Fibroblast of lung (primary cell): Measurements from ENCODE around the gene ZNF575. TPM values are rescaled to one million over a fixed set of nuclear protein-coding genes. Genes with fewer than 3 reads are reported as not detected.

Experiments
- DNase-seq, 2 donors: peaks; one replicate each; pipeline versions ENCODE4 v3.0.0 to v3.0.0-alpha.2; 2010; ENCODE audit warnings: low read depth in 2 of 2
- H2AFZ ChIP-seq: 2 replicates; pipeline ENCODE4 v1.5.1; 2012; ENCODE audit warnings: low read length, control low read depth, inconsistent platforms
- H3K27ac ChIP-seq: 2 replicates; pipeline ENCODE4 v1.5.1; 2011; ENCODE audit warnings: low read length, control low read depth; ENCODE audit not compliant: insufficient read depth
- H3K27me3 ChIP-seq: 2 replicates; pipeline ENCODE4 v1.5.1; 2011; ENCODE audit warnings: mild to moderate bottlenecking, low read length; ENCODE audit not compliant: control insufficient read depth, insufficient read depth
- H3K36me3 ChIP-seq: 2 replicates; pipeline ENCODE4 v1.5.1; 2011; ENCODE audit warnings: low read length; ENCODE audit not compliant: control insufficient read depth, insufficient read depth
- H3K4me1 ChIP-seq: 2 replicates; pipeline ENCODE4 v1.5.1; 2011; ENCODE audit warnings: low read length; ENCODE audit not compliant: control insufficient read depth, insufficient read depth; ENCODE audit errors: extremely low read depth
- H3K4me2 ChIP-seq: 2 replicates; pipeline ENCODE4 v1.5.1; 2011; ENCODE audit warnings: low read length, control low read depth; ENCODE audit not compliant: insufficient read depth; ENCODE audit errors: extremely low read depth
- H3K4me3 ChIP-seq, 4 experiments: fragments of 200-600 bp in 1 of 4; sonication (generic) in 1 of 4; replicated peaks in 1 of 4; 2 replicates each; pipeline ENCODE4 v1.5.1; 2011 to 2016; ENCODE audit warnings: low read length in 4 of 4, low read depth in 3 of 4, mild to moderate bottlenecking in 3 of 4, control low read depth in 2 of 4, inconsistent platforms in 1 of 4, mixed read lengths in 1 of 4; ENCODE audit not compliant: insufficient read depth in 1 of 4; ENCODE audit errors: control extremely low read depth in 1 of 4
- H3K79me2 ChIP-seq: 2 replicates; pipeline ENCODE4 v1.5.1; 2012; ENCODE audit warnings: mild to moderate bottlenecking, low read length, inconsistent platforms; ENCODE audit not compliant: control insufficient read depth, insufficient read depth
- H3K9ac ChIP-seq: 2 replicates; pipeline ENCODE4 v1.5.1; 2011; ENCODE audit warnings: mild to moderate bottlenecking, low read length, control low read depth; ENCODE audit not compliant: insufficient read depth
- H3K9me3 ChIP-seq: 2 replicates; pipeline ENCODE4 v1.5.1; 2012; ENCODE audit warnings: low read depth, low read length; ENCODE audit not compliant: control insufficient read depth, insufficient read depth
- H4K20me1 ChIP-seq: 2 replicates; pipeline ENCODE4 v1.5.1; 2011; ENCODE audit warnings: low read length; ENCODE audit not compliant: control insufficient read depth, insufficient read depth; ENCODE audit errors: extremely low read depth
- EZH2 ChIP-seq: IDR thresholded peaks from 2 replicates; pipeline ENCODE4 v1.5.1; 2012; ENCODE audit warnings: low read length, control low read depth, mild to moderate bottlenecking; ENCODE audit errors: missing control alignments
- polyA plus RNA-seq, 2 donors: library from polyadenylated mRNA; depleted of rRNA in 1 of 2; stranded (reverse) in 1 of 2; unstranded in 1 of 2; fragments of >200 nt; gene quantifications; 2 replicates each; pipeline ENCODE4 v1.2.1, GENCODE V29; 2011 to 2012; ENCODE audit warnings: missing spikeins in 1 of 2
- total RNA-seq: library from RNA; depleted of rRNA; stranded (reverse); fragments of >200 nt; gene quantifications from 2 replicates; pipeline ENCODE4 v1.2.1, GENCODE V29; 2014
- TF ChIP-seq, protein P1 (sequence below), 2 donors: IDR thresholded peaks in 1 of 2; conservative IDR thresholded peaks in 1 of 2; 1 replicate in 1 of 2; 2 replicates in 1 of 2; pipeline ENCODE4 v1.5.1; 2011 to 2012; ENCODE audit warnings: low read length in 2 of 2, control low read depth in 1 of 2, inconsistent platforms in 1 of 2, low read depth in 1 of 2, mild to moderate bottlenecking in 1 of 2

Gene ZNF575
- total and polyA plus RNA-seq, 2 donors (not counting 1 experiment from before 2014, with no cell fraction given) = 0.27 to 0.33 TPM

DNA sequence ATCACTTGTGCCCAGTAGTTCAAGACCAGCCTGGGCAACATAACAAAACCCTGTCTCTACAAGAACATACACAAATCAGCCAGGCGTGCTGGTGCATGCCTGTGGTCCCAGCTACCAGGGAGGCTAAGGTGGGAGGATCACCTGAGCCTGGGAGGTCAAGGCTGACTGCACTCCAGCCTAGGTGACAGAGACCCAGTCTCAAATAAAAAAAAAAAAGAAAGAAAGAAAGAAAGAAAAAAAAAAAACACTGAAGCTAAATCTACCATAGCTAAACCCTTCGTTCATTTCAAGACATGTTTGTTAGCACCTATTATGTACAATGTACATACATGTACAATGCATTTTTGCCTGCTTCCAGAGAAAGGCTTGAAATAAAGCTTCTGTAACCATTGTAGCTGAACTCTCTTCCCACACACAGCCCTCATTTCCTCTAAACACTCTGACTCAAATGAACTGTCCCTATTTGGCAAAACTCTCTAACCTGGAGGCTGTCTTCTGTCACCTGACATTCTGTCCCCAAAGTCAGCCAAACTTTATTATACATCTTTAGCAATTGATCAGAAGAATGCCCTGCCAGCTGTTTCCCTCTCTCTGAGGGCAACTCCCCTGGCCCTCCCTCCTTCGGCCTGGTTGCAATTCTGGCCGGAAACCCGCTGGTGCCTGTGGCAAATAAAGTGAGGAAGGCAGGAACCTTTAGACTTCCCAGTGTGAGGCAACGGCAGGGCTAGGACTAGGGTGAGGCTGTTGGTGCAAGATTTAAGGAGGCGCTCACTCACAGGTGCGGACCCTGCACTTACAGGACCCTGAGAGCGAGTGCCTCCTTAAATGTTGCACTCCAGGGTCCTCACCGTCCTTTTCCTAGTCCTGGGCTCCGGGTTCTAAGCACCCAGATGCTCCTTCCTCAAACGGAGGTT, 7.8 kb upstream of the ZNF575 start:
- Histone ChIP-seq H2AFZ (peak overlapping the region; percentile 15), H3K4me1 (no peaks in the 10 kb centered on the region), H4K20me1 (no peaks in the 10 kb centered on the region), H3K9ac (peak overlapping the region; percentile 73), H3K4me2 (peak overlapping the region; percentile 86), H3K4me3 (peak overlapping the region; percentile 82 to 90 (median 88)), H3K27ac (peak overlapping the region; percentile 75), H3K9me3 (no peaks in the 10 kb centered on the region), H3K27me3 (no peaks in the 10 kb centered on the region), H3K79me2 (peaks cover 28% of the 10 kb centered on the region), H3K36me3 (no peaks in the 10 kb centered on the region)
- TF ChIP-seq, protein P1, sequence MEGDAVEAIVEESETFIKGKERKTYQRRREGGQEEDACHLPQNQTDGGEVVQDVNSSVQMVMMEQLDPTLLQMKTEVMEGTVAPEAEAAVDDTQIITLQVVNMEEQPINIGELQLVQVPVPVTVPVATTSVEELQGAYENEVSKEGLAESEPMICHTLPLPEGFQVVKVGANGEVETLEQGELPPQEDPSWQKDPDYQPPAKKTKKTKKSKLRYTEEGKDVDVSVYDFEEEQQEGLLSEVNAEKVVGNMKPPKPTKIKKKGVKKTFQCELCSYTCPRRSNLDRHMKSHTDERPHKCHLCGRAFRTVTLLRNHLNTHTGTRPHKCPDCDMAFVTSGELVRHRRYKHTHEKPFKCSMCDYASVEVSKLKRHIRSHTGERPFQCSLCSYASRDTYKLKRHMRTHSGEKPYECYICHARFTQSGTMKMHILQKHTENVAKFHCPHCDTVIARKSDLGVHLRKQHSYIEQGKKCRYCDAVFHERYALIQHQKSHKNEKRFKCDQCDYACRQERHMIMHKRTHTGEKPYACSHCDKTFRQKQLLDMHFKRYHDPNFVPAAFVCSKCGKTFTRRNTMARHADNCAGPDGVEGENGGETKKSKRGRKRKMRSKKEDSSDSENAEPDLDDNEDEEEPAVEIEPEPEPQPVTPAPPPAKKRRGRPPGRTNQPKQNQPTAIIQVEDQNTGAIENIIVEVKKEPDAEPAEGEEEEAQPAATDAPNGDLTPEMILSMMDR (conservative IDR thresholded peaks at IDR 0.05 in 1 of 2, IDR thresholded peaks at IDR 0.05 in 1 of 2; ENCODE audit: low read depth in 1 of 2, low read length in 2 of 2) = no peak
- DNase-seq = peak; percentile 41 to 54

DNA sequence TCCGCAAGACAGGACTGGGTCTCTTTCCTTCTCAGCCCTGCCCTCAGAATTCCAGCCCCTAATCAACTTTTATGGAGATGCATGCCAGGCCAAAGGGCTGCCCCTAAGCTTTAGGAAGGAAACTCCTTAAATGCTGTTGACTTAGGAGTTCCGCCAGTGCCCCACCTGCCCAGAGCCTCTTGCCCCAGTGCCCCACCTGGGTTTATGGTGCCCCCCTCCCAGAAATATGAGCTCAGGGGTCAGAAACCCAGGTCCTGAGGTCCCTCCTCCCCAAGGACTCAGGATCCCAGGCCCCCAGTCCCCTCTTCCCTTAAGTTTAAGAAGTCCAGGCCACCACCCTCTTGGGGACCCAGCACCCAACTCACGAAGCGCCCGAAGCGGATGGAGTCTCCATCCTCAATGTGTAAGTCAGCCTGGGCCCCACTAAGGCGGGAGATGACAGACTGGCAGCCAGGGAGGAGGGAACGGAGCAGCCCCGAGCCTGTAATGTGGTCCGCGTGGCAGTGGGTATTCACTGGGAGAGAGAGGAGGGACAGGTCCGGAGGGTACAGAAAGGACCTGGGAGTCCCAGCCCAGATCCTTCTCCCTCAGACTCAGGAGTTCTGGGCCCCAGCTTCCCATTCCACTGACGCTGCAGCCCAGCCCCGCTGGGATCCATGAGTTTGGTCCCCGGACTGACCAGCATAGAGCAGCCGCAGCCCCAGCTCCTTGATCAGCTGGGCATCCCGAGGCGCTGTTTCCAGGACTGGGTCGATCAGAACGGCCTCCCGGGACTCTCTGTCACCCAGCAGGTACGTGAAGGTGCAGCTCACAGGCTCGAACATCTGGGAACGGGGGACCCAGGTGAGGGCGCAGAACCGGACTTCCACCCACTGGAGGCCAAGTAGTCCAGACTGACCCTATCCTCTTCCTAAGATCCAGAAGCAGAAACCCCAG, 6.9 kb upstream of the ZNF575 start:
- peak overlapping the region; percentile 73 for H3K9ac ChIP-seq
- H3K4me2 ChIP-seq = peak overlapping the region; percentile 86
- H3K27me3 ChIP-seq = no peaks in the 10 kb centered on the region
- no peak for DNase-seq
- peaks cover 28% of the 10 kb centered on the region for H3K79me2 ChIP-seq
- H3K9me3 ChIP-seq = no peaks in the 10 kb centered on the region
- peak overlapping the region; percentile 75 for H3K27ac ChIP-seq
- peak overlapping the region; percentile 82 to 90 (median 88) for H3K4me3 ChIP-seq
- peak overlapping the region; percentile 7 for H2AFZ ChIP-seq
- TF ChIP-seq, protein P1 (conservative IDR thresholded peaks at IDR 0.05 in 1 of 2, IDR thresholded peaks at IDR 0.05 in 1 of 2; ENCODE audit: low read depth in 1 of 2, low read length in 2 of 2) = no peak
- no peak for TF ChIP-seq EZH2
- H3K4me1 ChIP-seq = no peaks in the 10 kb centered on the region
- H4K20me1 ChIP-seq = no peaks in the 10 kb centered on the region
- H3K36me3 ChIP-seq = no peaks in the 10 kb centered on the region
